ENCODE data around the gene OR51B2. TPM values are rescaled to one million over a fixed set of nuclear protein-coding genes. Genes with fewer than 3 reads are reported as not detected.

OR51B2 gene
- total and polyA plus RNA-seq, 2 donors (not counting 1 experiment from before 2014, with no cell fraction given) = not detected

GRCh38 chr11:5279471-5280090, 44.5 kb downstream of the OR51B2 start:
- Histone ChIP-seq H3K27me3 (ENCODE audit: control insufficient read depth, insufficient read depth, low read length) (no peaks in the 10 kb centered on the region), H3K4me3 (replicated peaks in 1 of 4; ENCODE audit: control extremely low read depth in 1 of 4, insufficient read depth in 1 of 4, low read depth in 3 of 4, low read length in 4 of 4) (no peak overlapping the region), H4K20me1 (ENCODE audit: control insufficient read depth, extremely low read depth, insufficient read depth, low read length) (no peaks in the 10 kb centered on the region), H3K36me3 (ENCODE audit: control insufficient read depth, insufficient read depth, low read length) (no peaks in the 10 kb centered on the region), H3K9me3 (ENCODE audit: control insufficient read depth, insufficient read depth, low read depth, low read length) (no peaks in the 10 kb centered on the region), H3K4me2 (ENCODE audit: extremely low read depth, insufficient read depth, low read length) (no peak overlapping the region), H3K9ac (ENCODE audit: insufficient read depth, low read length) (no peak overlapping the region), H3K4me1 (ENCODE audit: control insufficient read depth, extremely low read depth, insufficient read depth, low read length) (peaks cover 15% of the 10 kb centered on the region), H3K79me2 (ENCODE audit: control insufficient read depth, insufficient read depth, low read length) (no peaks in the 10 kb centered on the region), H3K27ac (ENCODE audit: insufficient read depth, low read length) (peak overlapping the region; percentile 59), H2AFZ (ENCODE audit: low read length) (peak overlapping the region; percentile 30)
- DNase-seq (ENCODE audit: low read depth in 2 of 2) = no peak
- TF ChIP-seq CTCF (conservative IDR thresholded peaks at IDR 0.05 in 1 of 2, IDR thresholded peaks at IDR 0.05 in 1 of 2; ENCODE audit: low read depth in 1 of 2, low read length in 2 of 2) (no peak), EZH2 (IDR thresholded peaks at IDR 0.05; ENCODE audit: low read length, missing control alignments) (no peak)

- Histone ChIP-seq H3K27me3 (ENCODE audit: control insufficient read depth, insufficient read depth, low read length) (no peaks in the 10 kb centered on the region), H3K9ac (ENCODE audit: insufficient read depth, low read length) (no peak overlapping the region), H3K4me3 (replicated peaks in 1 of 4; ENCODE audit: control extremely low read depth in 1 of 4, insufficient read depth in 1 of 4, low read depth in 3 of 4, low read length in 4 of 4) (no peak overlapping the region), H3K36me3 (ENCODE audit: control insufficient read depth, insufficient read depth, low read length) (no peaks in the 10 kb centered on the region), H3K4me1 (ENCODE audit: control insufficient read depth, extremely low read depth, insufficient read depth, low read length) (peaks cover 17% of the 10 kb centered on the region), H3K4me2 (ENCODE audit: extremely low read depth, insufficient read depth, low read length) (no peak overlapping the region), H2AFZ (ENCODE audit: low read length) (no peak overlapping the region), H3K27ac (ENCODE audit: insufficient read depth, low read length) (no peak overlapping the region), H3K79me2 (ENCODE audit: control insufficient read depth, insufficient read depth, low read length) (no peaks in the 10 kb centered on the region), H3K9me3 (ENCODE audit: control insufficient read depth, insufficient read depth, low read depth, low read length) (no peaks in the 10 kb centered on the region), H4K20me1 (ENCODE audit: control insufficient read depth, extremely low read depth, insufficient read depth, low read length) (no peaks in the 10 kb centered on the region)
- DNase-seq (ENCODE audit: low read depth in 2 of 2) = no peak
- TF ChIP-seq CTCF (conservative IDR thresholded peaks at IDR 0.05 in 1 of 2, IDR thresholded peaks at IDR 0.05 in 1 of 2; ENCODE audit: low read depth in 1 of 2, low read length in 2 of 2) (no peak), EZH2 (IDR thresholded peaks at IDR 0.05; ENCODE audit: low read length, missing control alignments) (no peak)
Measured at GRCh38 chr11:5277807-5278382, 46.2 kb downstream of the OR51B2 start.

GRCh38 chr11:5276697-5277096, 47.4 kb downstream of the OR51B2 start:
- no peak overlapping the region for H3K4me2 ChIP-seq (ENCODE audit: extremely low read depth, insufficient read depth, low read length)

More at GRCh38 chr11:5276697-5277096, 47.4 kb downstream of the OR51B2 start:
- no peaks in the 10 kb centered on the region for H4K20me1 ChIP-seq (ENCODE audit: control insufficient read depth, extremely low read depth, insufficient read depth, low read length)
- no peak for DNase-seq (ENCODE audit: low read depth in 2 of 2)
- peaks cover 17% of the 10 kb centered on the region for H3K4me1 ChIP-seq (ENCODE audit: control insufficient read depth, extremely low read depth, insufficient read depth, low read length)
- no peak overlapping the region for H3K27ac ChIP-seq (ENCODE audit: insufficient read depth, low read length)
- H3K9ac ChIP-seq (ENCODE audit: insufficient read depth, low read length) = no peak overlapping the region
- no peaks in the 10 kb centered on the region for H3K79me2 ChIP-seq (ENCODE audit: control insufficient read depth, insufficient read depth, low read length)
- no peaks in the 10 kb centered on the region for H3K36me3 ChIP-seq (ENCODE audit: control insufficient read depth, insufficient read depth, low read length)
- no peaks in the 10 kb centered on the region for H3K9me3 ChIP-seq (ENCODE audit: control insufficient read depth, insufficient read depth, low read depth, low read length)
- TF ChIP-seq EZH2 (IDR thresholded peaks at IDR 0.05; ENCODE audit: low read length, missing control alignments) = no peak
- no peak for TF ChIP-seq CTCF (conservative IDR thresholded peaks at IDR 0.05 in 1 of 2, IDR thresholded peaks at IDR 0.05 in 1 of 2; ENCODE audit: low read depth in 1 of 2, low read length in 2 of 2)
- H2AFZ ChIP-seq (ENCODE audit: low read length) = no peak overlapping the region
- H3K27me3 ChIP-seq (ENCODE audit: control insufficient read depth, insufficient read depth, low read length) = no peaks in the 10 kb centered on the region
- H3K4me3 ChIP-seq (replicated peaks in 1 of 4; ENCODE audit: control extremely low read depth in 1 of 4, insufficient read depth in 1 of 4, low read depth in 3 of 4, low read length in 4 of 4) = no peak overlapping the region

Data from fibroblast of lung (primary cell).